ENCODE measurements around the gene MLXIP. TPM values are rescaled to one million over a fixed set of nuclear protein-coding genes. Genes with fewer than 3 reads are reported as not detected.
"Not testable (repeated sequence)": the region's sequence is repeated elsewhere in the genome, so short reads cannot be mapped to it uniquely, and the experiment has no call there.

MLXIP gene
- total and polyA plus RNA-seq, 2 donors from 2014 or later = 10.9 to 67.6 TPM

DNA sequence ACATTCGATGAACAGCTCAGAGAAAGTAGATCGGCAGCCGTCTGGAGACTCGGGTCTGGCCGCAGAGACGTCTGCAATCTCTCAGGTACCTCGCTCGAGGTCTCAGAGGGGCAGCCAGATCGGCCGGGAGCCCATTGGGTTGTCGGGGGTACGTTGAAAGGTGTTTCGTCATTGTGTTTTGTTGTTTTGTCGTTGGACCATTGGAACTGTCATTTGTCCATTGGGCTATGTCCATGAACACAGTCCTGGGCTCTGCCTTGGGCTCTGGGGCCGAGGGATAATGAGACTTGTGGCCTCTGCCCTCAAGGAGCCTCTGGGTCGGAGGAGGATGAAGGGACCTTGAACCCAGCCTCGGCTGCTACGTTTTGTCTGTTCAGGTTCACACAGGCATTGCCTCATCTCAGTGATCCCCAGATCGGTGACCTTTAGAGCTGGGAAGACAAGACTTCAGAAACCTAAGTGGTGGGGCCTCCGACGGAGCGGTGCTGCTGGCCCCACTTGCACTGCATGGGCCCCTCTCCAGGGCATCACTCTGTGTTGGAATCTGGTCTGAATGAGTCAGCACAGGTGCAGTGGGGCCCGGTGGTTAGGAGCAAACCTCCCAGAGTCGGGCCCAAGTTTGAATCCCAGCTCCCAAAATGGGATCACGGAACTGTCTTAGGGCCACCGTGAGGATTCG is 23.6 kb upstream of the MLXIP start:
- intact Hi-C loops (cut with DNase I) = loop anchor here (5.0 kb wide), 1 partner anchor 67 kb away; no protein-coding TSS in a partner anchor
- no peak for FAIRE-seq
- Histone ChIP-seq H3K4me1 (ENCODE audit: control insufficient read depth in 2 of 3, insufficient read depth in 2 of 3, low read depth in 1 of 3, low read length in 3 of 3) (peaks cover 0 to 21% (median 17%) of the 10 kb centered on the region in 3 donors), H3K27ac (ENCODE audit: low read depth in 2 of 2, low read length in 2 of 2) (peak overlapping the region in 1 of 2 donors; percentile 34), H3K9ac (ENCODE audit: low read length in 3 of 3) (no peak overlapping the region), H3K9me3 (ENCODE audit: control insufficient read depth in 2 of 3, insufficient read depth in 1 of 3, low read length in 3 of 3) (no peaks in the 10 kb centered on the region), H3K4me3 (ENCODE audit: low read length in 3 of 3) (no peak overlapping the region), H3K27me3 (ENCODE audit: control insufficient read depth, insufficient read depth, low read length) (no peaks in the 10 kb centered on the region), H3K36me3 (ENCODE audit: control insufficient read depth in 2 of 3, insufficient read depth in 3 of 3, low read length in 3 of 3) (peaks cover 2 to 19% (median 2%) of the 10 kb centered on the region in 3 donors)
- no peak for DNase-seq
- TF ChIP-seq, protein P1, sequence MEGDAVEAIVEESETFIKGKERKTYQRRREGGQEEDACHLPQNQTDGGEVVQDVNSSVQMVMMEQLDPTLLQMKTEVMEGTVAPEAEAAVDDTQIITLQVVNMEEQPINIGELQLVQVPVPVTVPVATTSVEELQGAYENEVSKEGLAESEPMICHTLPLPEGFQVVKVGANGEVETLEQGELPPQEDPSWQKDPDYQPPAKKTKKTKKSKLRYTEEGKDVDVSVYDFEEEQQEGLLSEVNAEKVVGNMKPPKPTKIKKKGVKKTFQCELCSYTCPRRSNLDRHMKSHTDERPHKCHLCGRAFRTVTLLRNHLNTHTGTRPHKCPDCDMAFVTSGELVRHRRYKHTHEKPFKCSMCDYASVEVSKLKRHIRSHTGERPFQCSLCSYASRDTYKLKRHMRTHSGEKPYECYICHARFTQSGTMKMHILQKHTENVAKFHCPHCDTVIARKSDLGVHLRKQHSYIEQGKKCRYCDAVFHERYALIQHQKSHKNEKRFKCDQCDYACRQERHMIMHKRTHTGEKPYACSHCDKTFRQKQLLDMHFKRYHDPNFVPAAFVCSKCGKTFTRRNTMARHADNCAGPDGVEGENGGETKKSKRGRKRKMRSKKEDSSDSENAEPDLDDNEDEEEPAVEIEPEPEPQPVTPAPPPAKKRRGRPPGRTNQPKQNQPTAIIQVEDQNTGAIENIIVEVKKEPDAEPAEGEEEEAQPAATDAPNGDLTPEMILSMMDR (IDR thresholded peaks at IDR 0.05; ENCODE audit: borderline replicate concordance, extremely low read depth, insufficient read depth) = no peak

- not testable (repeated sequence) for H3K27ac ChIP-seq (ENCODE audit: low read depth in 2 of 2, low read length in 2 of 2); H3K9me3 ChIP-seq (ENCODE audit: control insufficient read depth in 2 of 3, insufficient read depth in 1 of 3, low read length in 3 of 3); H3K27me3 ChIP-seq (ENCODE audit: control insufficient read depth, insufficient read depth, low read length); FAIRE-seq; H3K9ac ChIP-seq (ENCODE audit: low read length in 3 of 3); H3K4me3 ChIP-seq (ENCODE audit: low read length in 3 of 3); DNase-seq
- H3K4me1 ChIP-seq (ENCODE audit: control insufficient read depth in 2 of 3, insufficient read depth in 2 of 3, low read depth in 1 of 3, low read length in 3 of 3) = peaks cover 0 to 14% (median 13%) of the 10 kb centered on the region in 3 donors
- H3K36me3 ChIP-seq (ENCODE audit: control insufficient read depth in 2 of 3, insufficient read depth in 3 of 3, low read length in 3 of 3) = peaks cover 2 to 22% (median 5%) of the 10 kb centered on the region in 3 donors
- intact Hi-C loops (cut with DNase I) = loop anchor here (5.0 kb wide), 1 partner anchor 66 kb away; no protein-coding TSS in a partner anchor
These were observed 22.1 kb upstream of the MLXIP start for GRCh38 chr12:122056406-122056805.

GRCh38 chr12:122057007-122057735 is 21.4 kb upstream of the MLXIP start:
- intact Hi-C loops (cut with DNase I) = loop anchor here (5.0 kb wide), 1 partner anchor 65 kb away; no protein-coding TSS in a partner anchor
- H3K4me1 ChIP-seq (ENCODE audit: control insufficient read depth in 2 of 3, insufficient read depth in 2 of 3, low read depth in 1 of 3, low read length in 3 of 3) = peaks cover 0 to 16% (median 15%) of the 10 kb centered on the region in 3 donors
- no peak for DNase-seq
- TF ChIP-seq, protein P1 (IDR thresholded peaks at IDR 0.05; ENCODE audit: borderline replicate concordance, extremely low read depth, insufficient read depth) = no peak
- no peak overlapping the region for H3K4me3 ChIP-seq (ENCODE audit: low read length in 3 of 3)
- H3K36me3 ChIP-seq (ENCODE audit: control insufficient read depth in 2 of 3, insufficient read depth in 3 of 3, low read length in 3 of 3) = peaks cover 2 to 22% (median 5%) of the 10 kb centered on the region in 3 donors
- H3K27me3 ChIP-seq (ENCODE audit: control insufficient read depth, insufficient read depth, low read length) = no peaks in the 10 kb centered on the region
- no peaks in the 10 kb centered on the region for H3K9me3 ChIP-seq (ENCODE audit: control insufficient read depth in 2 of 3, insufficient read depth in 1 of 3, low read length in 3 of 3)
- no peak for FAIRE-seq
- no peak overlapping the region for H3K27ac ChIP-seq (ENCODE audit: low read depth in 2 of 2, low read length in 2 of 2)
- no peak overlapping the region for H3K9ac ChIP-seq (ENCODE audit: low read length in 3 of 3)

DNA sequence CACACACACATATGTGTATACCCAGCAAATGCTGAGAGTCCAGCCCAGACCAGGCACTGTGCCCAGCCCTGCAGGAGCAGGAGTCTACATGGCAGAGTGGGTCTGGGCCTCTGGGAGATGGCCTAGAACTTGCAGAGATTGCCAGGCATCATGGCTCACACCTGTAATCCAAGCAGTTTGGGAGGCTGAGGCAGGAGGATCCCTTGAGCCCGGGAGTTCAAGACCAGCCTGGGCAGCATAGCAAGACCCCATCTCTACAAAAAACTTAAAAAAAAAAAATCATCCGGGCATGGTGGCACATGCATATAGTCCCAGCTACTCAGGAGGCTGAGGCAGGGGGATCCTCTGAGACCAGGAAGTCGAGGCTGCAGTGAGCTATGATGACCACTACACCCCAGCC is 20.8 kb upstream of the MLXIP start:
- H3K27ac ChIP-seq (ENCODE audit: low read depth in 2 of 2, low read length in 2 of 2) = no peak overlapping the region
- peaks cover 2 to 22% (median 5%) of the 10 kb centered on the region in 3 donors for H3K36me3 ChIP-seq (ENCODE audit: control insufficient read depth in 2 of 3, insufficient read depth in 3 of 3, low read length in 3 of 3)
- H3K4me1 ChIP-seq (ENCODE audit: control insufficient read depth in 2 of 3, insufficient read depth in 2 of 3, low read depth in 1 of 3, low read length in 3 of 3) = peaks cover 2 to 22% (median 17%) of the 10 kb centered on the region in 3 donors
- no peaks in the 10 kb centered on the region for H3K9me3 ChIP-seq (ENCODE audit: control insufficient read depth in 2 of 3, insufficient read depth in 1 of 3, low read length in 3 of 3)
- no peak overlapping the region for H3K4me3 ChIP-seq (ENCODE audit: low read length in 3 of 3)
- no peak overlapping the region for H3K9ac ChIP-seq (ENCODE audit: low read length in 3 of 3)
- TF ChIP-seq, protein P1 (IDR thresholded peaks at IDR 0.05; ENCODE audit: borderline replicate concordance, extremely low read depth, insufficient read depth) = no peak
- H3K27me3 ChIP-seq (ENCODE audit: control insufficient read depth, insufficient read depth, low read length) = no peaks in the 10 kb centered on the region
- FAIRE-seq (no peak), DNase-seq (no peak)
- intact Hi-C loops (cut with DNase I) = loop anchor here (5.0 kb wide), 1 partner anchor 65 kb away; no protein-coding TSS in a partner anchor
